PC-9 (cell line): ENCODE measurements around the gene HSD17B13. TPM values are rescaled to one million over a fixed set of nuclear protein-coding genes. Genes with fewer than 3 reads are reported as not detected.
A peak's percentile ranks its signal among the peaks of the same experiment; 100 is the strongest.

Experiments used
- BruUV-seq: library from RNA; stranded (reverse); fragments of 400-500 nt; replicated peaks from 2 replicates; lab custom pipeline; 2021; lab: Mats Ljungman, UMichigan
- CTCF ChIA-PET: fragments of 300-600 bp; sonication (Branson Sonifier 250); formaldehyde crosslinking; loops from one replicate; lab custom pipeline; 2022; ENCODE audit warnings: antibody characterized with exemption; lab: Charles Lee
- POLR2A ChIA-PET: fragments of 300-600 bp; sonication (Branson Sonifier 250); formaldehyde crosslinking; loops from one replicate; lab custom pipeline; 2022; ENCODE audit warnings: antibody characterized with exemption; ENCODE audit not compliant: unreplicated experiment; lab: Charles Lee
- DNase-seq, 2 experiments: peaks; one replicate each; pipeline versions ENCODE4 v3.0.0 to v3.0.0-alpha.2; 2015 to 2022; ENCODE audit warnings: mixed read lengths in 1 of 2
- H2AFZ ChIP-seq: fragments of 200-600 bp; sonication (generic); 2 replicates; pipeline ENCODE4 v1.8.1; 2017; ENCODE audit warnings: antibody characterized with exemption
- H3F3A ChIP-seq: fragments of 200-600 bp; sonication (generic); 2 replicates; pipeline ENCODE4 v1.8.1; 2017; ENCODE audit warnings: antibody characterized with exemption, mild to moderate bottlenecking, low read depth; ENCODE audit not compliant: insufficient read depth
- H3K27ac ChIP-seq: fragments of 200-600 bp; sonication (generic); 2 replicates; pipeline ENCODE4 v1.6.1; 2016; ENCODE audit warnings: mixed run types
- H3K27me3 ChIP-seq: fragments of 200-600 bp; sonication (generic); 2 replicates; pipeline ENCODE4 v1.6.1; 2016; ENCODE audit warnings: low read depth, mixed run types; ENCODE audit not compliant: insufficient read depth
- H3K36me3 ChIP-seq: fragments of 200-600 bp; sonication (generic); 2 replicates; pipeline ENCODE4 v1.6.1; 2016; ENCODE audit warnings: low read depth, mixed run types
- H3K4me1 ChIP-seq: fragments of 200-600 bp; sonication (generic); replicated peaks from 2 replicates; pipeline ENCODE4 v1.6.1; 2016; ENCODE audit warnings: mixed run types; ENCODE audit not compliant: insufficient read depth
- H3K4me2 ChIP-seq: fragments of 200-600 bp; sonication (generic); 2 replicates; pipeline ENCODE4 v1.6.1; 2017; ENCODE audit warnings: mixed run types
- H3K4me3 ChIP-seq: fragments of 200-600 bp; sonication (generic); 2 replicates; pipeline ENCODE4 v1.6.1; 2016; ENCODE audit warnings: mixed run types
- H3K79me2 ChIP-seq: fragments of 200-600 bp; sonication (generic); 2 replicates; pipeline ENCODE4 v1.6.1; 2017; ENCODE audit warnings: low read depth, mixed run types
- H3K9me2 ChIP-seq: fragments of 200-600 bp; sonication (generic); 2 replicates; pipeline ENCODE4 v1.8.1; 2017; ENCODE audit warnings: mild to moderate bottlenecking; ENCODE audit not compliant: insufficient read depth
- H3K9me3 ChIP-seq: fragments of 200-600 bp; sonication (generic); 2 replicates; pipeline ENCODE4 v1.8.1; 2016; ENCODE audit warnings: low read depth; ENCODE audit not compliant: insufficient read depth
- H4K20me1 ChIP-seq: fragments of 200-600 bp; sonication (generic); 2 replicates; pipeline ENCODE4 v1.8.1; 2017; ENCODE audit not compliant: insufficient read depth
- CTCF ChIP-seq: fragments of 200-600 bp; sonication (generic); conservative IDR thresholded peaks from 2 replicates; pipeline ENCODE4 v1.6.1; 2017; ENCODE audit warnings: mixed run types, antibody characterized with exemption, mild to moderate bottlenecking, moderate library complexity
- EZH2 ChIP-seq: fragments of 200-600 bp; sonication (generic); IDR thresholded peaks from 2 replicates; pipeline ENCODE4 v1.8.0; 2017; ENCODE audit warnings: antibody characterized with exemption, low read depth
- intact Hi-C: fragments of 100-400 bp; cut with micrococcal nuclease; formaldehyde crosslinking; loops from one replicate; pipeline ENCODE4 v1.10.0; 2022; ENCODE audit not compliant: unreplicated experiment
- total RNA-seq: library from RNA; stranded (reverse); gene quantifications from 2 replicates; pipeline ENCODE4 v1.2.3, GENCODE V29; 2021

The HSD17B13 gene
- total RNA-seq, 1 experiment from 2014 or later = not detected

- no peak overlapping the region for H3K4me3 ChIP-seq
- ChIA-PET POLR2A (no interaction called here), CTCF (no interaction called here)
- intact Hi-C loops = no loop called here
- no peak overlapping the region for H2AFZ ChIP-seq
- no peaks in the 10 kb centered on the region for H3K27me3 ChIP-seq
- H3K27ac ChIP-seq = no peak overlapping the region
- BruUV-seq = no TSS peak
- H3K36me3 ChIP-seq = no peaks in the 10 kb centered on the region
- no peak overlapping the region for H3K4me2 ChIP-seq
- TF ChIP-seq EZH2 (no peak), CTCF (no peak)
- H3K9me2 ChIP-seq = no peaks in the 10 kb centered on the region
- DNase-seq = no peak
- H3K79me2 ChIP-seq = no peaks in the 10 kb centered on the region
- no peaks in the 10 kb centered on the region for H4K20me1 ChIP-seq
- peaks cover 10% of the 10 kb centered on the region; the same call in 1 of the 2 replicates for H3K4me1 ChIP-seq
- no peaks in the 10 kb centered on the region for H3K9me3 ChIP-seq
- peaks cover 6% of the 10 kb centered on the region; the same call in 1 of the 2 replicates for H3F3A ChIP-seq
Observed at GRCh38 chr4:87309625-87310024, 13.1 kb downstream of the HSD17B13 start.

- ChIA-PET CTCF (no interaction called here), POLR2A (no interaction called here)
- no peak overlapping the region for H3K27ac ChIP-seq
- no peaks in the 10 kb centered on the region for H3K9me3 ChIP-seq
- H4K20me1 ChIP-seq = no peaks in the 10 kb centered on the region
- H3K36me3 ChIP-seq = no peaks in the 10 kb centered on the region
- H3K4me2 ChIP-seq = no peak overlapping the region
- DNase-seq = no peak
- H2AFZ ChIP-seq = no peak overlapping the region
- no peak overlapping the region for H3K4me3 ChIP-seq
- no peaks in the 10 kb centered on the region for H3K79me2 ChIP-seq
- H3F3A ChIP-seq = peaks cover 10% of the 10 kb centered on the region; the same call in 1 of the 2 replicates
- TF ChIP-seq EZH2 (no peak), CTCF (no peak)
- no TSS peak for BruUV-seq
- H3K4me1 ChIP-seq = peaks cover 14% of the 10 kb centered on the region
- intact Hi-C loops = no loop called here
- no peaks in the 10 kb centered on the region for H3K27me3 ChIP-seq
- H3K9me2 ChIP-seq = no peaks in the 10 kb centered on the region
Observed at GRCh38 chr4:87306056-87306455, 16.6 kb downstream of the HSD17B13 start.

- intact Hi-C loops = no loop called here
- no peaks in the 10 kb centered on the region for H3K79me2 ChIP-seq
- no TSS peak for BruUV-seq
- TF ChIP-seq CTCF = no peak
- no peak for TF ChIP-seq EZH2
- H2AFZ ChIP-seq = no peak overlapping the region
- no peaks in the 10 kb centered on the region for H3K9me2 ChIP-seq
- H3K27me3 ChIP-seq = no peaks in the 10 kb centered on the region
- DNase-seq = no peak
- no peak overlapping the region for H3K27ac ChIP-seq
- peaks cover 10% of the 10 kb centered on the region; the same call in 1 of the 2 replicates for H3F3A ChIP-seq
- H4K20me1 ChIP-seq = no peaks in the 10 kb centered on the region
- H3K36me3 ChIP-seq = no peaks in the 10 kb centered on the region
- no peaks in the 10 kb centered on the region for H3K9me3 ChIP-seq
- peak overlapping the region; percentile 57; the same call in 1 of the 2 replicates for H3K4me2 ChIP-seq
- CTCF ChIA-PET = no interaction called here
- H3K4me3 ChIP-seq = no peak overlapping the region
- POLR2A ChIA-PET = no interaction called here
- peaks cover 14% of the 10 kb centered on the region for H3K4me1 ChIP-seq
Observed at GRCh38 chr4:87305562-87305961, 17.1 kb downstream of the HSD17B13 start.
